DMS53 (cell line): ENCODE data around the gene NDUFAF2.
"Not testable (repeated sequence)": the region's sequence is repeated elsewhere in the genome, so short reads cannot be mapped to it uniquely, and the experiment has no call there.

Experiments used
- DNase-seq: peaks from one replicate; lab custom pipeline; 2025; lab: John Stamatoyannopoulos, UW

NDUFAF2 gene, protein sequence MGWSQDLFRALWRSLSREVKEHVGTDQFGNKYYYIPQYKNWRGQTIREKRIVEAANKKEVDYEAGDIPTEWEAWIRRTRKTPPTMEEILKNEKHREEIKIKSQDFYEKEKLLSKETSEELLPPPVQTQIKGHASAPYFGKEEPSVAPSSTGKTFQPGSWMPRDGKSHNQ

DNA sequence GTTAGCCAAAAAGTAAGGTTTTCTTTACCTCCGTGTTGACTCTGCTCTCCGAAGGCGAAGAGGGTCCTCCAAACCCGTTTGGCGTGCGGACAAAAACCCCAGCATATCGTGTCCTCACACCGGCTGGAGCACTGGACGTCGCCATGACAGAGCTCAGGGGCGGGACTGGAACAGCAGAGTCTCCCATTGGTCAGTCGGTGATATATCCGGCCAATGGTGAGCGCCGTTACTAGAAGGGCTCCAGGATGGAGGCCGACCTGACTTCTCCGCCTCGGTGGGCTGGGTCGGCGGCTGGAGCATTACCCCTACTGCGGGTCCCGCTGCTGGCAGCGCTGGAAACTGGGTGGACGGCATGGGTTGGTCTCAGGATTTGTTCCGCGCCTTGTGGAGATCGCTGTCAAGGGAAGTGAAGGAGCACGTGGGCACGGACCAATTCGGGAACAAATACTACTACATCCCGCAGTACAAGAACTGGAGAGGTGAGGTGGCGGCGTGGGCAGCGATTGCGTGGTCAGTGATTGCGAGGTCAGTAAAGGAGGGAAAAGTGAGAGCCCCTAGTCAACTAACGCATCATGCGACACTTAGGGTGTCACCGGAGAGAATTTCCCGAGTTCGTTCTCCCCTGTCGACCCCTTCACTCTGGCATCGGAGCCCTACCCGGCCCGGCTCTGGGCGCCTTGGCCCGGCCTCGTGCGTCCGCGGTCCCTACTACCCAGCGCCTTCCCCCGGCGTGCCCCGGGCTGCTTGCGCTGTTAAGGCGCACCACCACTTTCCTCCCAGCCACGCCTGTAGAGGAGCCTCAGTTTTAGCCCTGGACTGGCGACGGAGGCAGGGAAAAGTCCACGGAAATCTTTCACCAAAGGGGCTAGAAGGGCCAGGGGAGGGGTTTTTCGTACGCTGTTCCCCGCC is at the start of gene NDUFAF2, which contains the start of gene ERCC8:
NDUFAF2 (plus strand) TSS at position 302 of the 909 bp plus-strand sequence; CDS start at position 353, 51 bp downstream.
ERCC8 (minus strand) TSS at position 167 of the 909 bp plus-strand sequence; CDS start at position 105, 62 bp downstream.
- DNase-seq = peak; percentile 95

DNA sequence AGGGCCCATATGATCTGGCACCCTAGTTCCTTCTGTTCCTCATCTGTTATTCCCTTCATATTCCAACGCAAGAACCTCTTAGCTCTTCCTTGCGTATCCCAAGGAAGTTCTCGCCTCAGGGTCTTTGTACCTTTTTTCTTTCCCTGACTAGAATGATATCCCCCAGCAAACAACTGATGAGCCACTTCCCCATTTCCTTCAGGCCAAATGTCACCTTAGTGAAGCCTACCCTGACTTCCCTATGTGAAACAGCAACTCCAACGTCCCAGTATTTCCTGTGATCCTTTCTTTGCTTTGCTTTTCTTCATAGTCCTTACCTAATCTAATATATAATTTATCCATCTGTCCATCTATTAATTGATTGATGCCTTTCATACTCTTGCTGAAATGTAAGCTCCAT is 48.0 kb upstream of the NDUFAF2 start:
- no peak for DNase-seq

DNA sequence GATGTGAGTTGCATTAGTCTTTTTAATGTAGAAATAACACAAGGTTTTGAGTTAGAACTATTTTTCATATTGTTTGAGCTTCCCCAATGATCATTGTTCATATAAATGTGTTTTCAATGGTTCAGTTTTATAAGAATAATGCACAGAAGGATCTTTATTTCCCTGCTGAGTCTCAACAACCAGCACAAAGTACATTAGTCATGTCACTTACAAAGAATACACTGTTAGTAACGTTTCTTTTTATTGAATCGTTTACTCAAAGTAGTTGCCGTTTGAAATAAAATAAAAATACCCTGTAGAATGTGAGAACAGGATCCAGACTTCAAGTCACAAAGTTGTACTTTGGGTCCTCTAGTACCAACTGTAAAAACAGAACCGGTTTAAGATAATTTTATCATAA is 41.6 kb upstream of the NDUFAF2 start:
- DNase-seq = no peak

DNA sequence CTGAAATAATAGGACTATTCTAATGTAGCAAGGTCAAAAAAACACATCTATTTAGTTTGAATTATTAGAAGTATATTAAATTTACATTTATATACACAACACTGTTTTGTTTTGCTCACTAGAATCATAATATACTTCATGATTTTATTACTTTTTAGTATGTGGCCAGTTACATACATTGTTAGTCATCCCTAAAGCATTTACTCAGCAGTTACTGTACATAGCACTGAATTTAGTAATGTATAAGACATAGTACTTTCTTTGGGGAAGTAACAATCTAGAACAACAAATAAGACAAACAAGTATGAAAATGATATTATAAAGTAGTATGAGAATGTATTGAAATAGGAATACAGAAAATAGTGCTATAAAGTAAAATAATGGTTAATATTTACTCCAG is 28.4 kb upstream of the NDUFAF2 start:
- DNase-seq = no peak

DNA sequence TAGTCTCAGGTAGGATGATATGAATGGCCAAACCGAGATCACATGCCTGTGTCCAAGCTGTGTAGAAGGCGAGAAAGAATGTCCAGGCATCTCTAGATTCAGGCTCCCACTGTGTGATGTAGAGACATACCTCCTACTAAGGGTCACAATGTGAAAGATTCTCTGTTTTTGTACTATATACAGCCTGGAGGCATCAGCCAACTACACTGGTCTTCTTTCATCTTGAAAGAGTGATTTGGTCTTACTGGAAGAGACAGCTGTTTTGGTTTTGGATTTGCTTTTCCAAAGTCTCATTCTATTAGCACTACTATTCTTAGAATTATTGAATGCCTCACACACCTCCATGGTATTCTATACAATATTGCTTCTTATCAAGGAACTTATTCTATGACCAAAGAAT is 26.5 kb upstream of the NDUFAF2 start:
- no peak for DNase-seq

DNA sequence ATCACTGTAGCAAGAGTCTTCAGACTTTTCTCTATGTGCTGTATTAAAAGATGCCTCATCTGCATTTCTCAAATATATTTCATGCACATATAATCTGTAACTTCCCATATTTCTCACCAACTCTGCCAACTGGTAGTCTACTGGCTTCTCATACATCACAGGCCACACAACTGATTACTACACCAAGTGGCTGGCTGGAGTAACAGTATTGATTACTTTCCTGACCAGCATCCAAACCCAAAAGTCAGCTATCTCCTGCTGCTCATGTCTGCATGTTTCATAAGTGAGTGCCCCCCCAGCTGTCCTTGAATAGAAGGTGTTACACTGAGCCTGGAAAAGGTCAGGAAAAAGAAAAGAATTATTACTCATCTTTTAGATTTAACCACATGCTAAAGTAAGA is 17.6 kb upstream of the NDUFAF2 start:
- DNase-seq = no peak

DNA sequence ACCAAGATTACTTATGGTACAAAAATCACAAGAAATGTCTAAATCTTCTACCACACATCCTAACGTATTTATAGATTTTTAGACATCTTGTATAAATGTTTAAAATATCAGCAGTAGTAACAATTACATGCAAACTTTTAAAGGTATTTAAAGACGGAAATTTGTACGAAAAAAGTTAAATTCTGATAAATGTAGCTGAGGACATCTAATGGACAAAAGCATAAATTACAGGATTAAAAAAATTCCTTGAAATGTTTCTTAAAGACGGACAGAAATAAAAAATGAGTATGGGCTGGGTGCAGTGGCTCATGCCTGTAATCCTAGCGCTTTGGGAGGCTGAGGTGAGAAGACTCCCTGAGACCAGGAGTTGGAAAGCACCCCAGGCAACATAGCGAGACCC is 16.0 kb upstream of the NDUFAF2 start:
- peak; percentile 14 for DNase-seq

DNA sequence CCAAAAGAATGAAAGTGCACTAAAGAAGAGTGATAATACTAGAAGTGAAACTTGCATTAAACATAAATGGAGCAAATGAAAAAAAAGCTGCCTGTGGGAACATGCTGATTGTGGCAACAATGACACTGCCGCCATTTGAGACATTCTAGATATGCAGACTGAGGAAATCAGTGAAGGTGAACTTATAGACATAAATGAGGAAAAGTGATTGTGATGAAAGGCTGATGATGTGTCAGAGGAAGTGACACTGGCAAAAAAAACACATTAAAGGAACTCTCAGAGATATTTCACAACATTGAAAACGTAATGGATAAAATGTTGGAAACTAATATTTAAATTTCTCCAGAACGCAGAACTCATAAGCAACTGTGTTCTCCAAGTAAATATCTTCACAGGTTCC is 1.4 kb upstream of the NDUFAF2 start:
- no peak for DNase-seq

DNA sequence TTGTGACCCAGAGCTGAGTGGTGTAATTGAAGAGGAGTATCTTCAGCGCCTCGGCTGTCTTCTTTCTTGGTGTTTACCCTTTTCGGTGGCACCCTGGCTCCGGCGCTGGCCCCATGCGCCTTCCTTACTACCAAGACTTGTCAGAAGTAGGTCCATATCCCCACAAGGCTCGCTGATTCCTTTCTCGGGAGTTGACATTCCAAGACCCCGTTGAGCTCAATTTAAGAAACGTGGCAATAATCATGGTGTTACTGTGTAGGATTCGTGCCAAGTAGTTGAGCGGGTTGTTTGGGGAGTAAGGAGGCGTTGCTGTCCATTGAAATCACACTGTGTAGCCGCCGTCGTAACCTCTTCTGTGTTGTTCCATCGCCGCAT is 795 bp downstream of the NDUFAF2 start:
- DNase-seq = peak; percentile 68

DNA sequence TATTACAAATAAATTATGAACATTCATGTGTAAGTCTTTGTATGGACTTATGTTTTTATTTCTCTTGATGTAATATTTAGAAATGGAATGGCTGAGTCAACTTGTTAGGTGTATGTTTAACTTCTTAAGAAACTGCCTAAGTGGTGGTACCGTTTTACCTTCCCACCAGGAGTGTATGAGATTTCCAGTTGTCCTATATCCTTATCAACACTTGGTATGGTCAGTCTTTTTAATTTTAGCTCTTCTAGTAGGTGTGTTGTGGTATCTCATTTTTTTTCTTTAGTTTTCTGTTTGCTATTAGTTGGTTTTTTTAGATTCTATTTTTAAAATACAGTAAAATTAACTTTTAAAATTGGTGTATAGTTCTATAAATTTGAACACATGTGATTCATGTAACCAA is 3.7 kb downstream of the NDUFAF2 start:
- DNase-seq = no peak

DNA sequence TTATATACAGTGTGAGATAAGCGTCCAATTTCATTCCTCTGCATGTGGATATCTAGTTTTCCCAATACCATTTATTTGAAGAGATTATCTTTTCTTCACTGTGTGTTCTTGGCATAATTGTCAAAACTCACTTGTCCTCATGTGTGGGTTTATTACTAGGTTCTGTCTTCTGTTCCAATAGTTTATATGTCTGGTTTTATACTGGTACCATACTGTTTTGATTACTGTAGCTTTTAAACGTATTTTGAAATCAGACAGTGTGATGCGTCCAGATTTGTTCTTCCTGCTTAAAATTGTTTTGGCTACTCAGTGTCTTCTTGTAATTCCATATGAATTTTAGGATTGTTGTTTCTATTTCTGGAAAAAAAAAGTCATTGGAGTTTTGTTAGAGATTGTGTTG is 10.2 kb downstream of the NDUFAF2 start:
- DNase-seq = no peak

DNA sequence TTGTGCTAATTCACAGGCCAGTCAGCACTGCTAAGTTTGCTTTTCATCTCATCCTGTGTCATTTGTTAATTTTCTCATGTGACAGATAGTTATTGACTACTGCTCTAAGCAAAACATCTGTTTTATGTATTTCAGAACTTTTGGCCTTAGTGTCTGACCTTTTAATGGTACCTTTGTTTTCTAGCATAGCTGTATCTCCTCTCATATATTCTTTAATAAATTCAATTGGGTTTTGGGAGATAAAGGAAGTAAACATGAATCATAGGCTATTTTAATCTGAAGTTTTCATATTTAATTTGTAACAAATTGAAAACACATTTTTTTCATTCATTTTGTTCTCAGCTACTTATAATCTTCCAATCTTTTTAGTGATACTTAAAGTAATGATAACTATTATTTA is 13.1 kb downstream of the NDUFAF2 start:
- DNase-seq = no peak

DNA sequence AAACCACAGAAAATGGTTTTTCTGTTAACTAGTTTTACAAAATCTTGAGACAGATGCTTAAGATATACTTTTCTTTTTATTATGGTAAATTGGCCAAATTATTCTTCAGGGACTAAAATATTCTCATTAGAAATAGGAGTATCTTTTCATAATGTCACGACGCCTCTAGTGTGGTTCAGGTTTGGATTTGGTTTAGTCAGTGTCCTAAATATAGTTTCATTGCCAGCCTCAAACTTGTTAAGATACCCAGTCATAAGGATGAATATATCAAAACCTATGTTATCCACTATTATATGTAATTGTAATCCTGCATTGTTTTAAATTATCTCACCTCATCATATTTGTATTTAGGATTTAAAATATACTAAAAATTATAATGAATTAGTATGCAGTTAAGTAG is 13.7 kb downstream of the NDUFAF2 start:
- DNase-seq = no peak

DNA sequence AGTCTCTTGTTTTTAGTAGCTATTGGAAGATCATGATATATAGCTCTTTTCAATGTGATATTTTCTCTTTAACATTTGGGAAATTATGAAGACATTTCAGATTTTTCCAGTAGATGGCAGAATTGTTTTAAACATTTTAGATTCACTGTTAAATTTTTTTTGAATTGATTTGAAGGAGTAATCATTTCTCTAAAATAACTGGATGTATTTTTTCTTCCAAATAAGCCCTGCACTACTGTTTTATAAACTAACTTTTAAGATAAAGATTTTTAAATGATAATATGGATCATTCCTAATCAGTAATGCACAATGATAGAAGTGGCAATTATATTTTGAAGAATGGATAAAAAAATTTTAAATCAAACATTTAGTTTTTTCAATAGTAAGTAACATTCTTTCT is 14.2 kb downstream of the NDUFAF2 start:
- DNase-seq = peak; percentile 48

DNA sequence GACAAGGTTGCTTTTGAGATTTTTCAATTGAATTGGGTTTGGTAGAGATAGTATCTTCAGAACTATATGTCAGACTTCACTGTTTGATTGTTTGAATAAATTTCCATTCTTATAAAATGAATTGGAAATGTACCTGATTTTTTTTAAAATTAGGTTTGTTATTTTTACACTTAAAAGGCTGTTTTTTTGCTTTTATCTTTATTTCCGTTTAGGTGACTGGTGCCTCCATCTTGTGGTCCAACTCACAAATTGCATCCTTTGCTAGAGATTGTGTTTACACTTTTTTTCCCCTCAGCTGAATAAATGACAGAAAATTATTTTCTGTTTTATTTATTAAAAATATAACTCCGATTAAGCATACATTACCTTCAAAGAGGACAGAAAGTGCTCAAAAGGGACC is 15.6 kb downstream of the NDUFAF2 start:
- peak; percentile 48 for DNase-seq

DNA sequence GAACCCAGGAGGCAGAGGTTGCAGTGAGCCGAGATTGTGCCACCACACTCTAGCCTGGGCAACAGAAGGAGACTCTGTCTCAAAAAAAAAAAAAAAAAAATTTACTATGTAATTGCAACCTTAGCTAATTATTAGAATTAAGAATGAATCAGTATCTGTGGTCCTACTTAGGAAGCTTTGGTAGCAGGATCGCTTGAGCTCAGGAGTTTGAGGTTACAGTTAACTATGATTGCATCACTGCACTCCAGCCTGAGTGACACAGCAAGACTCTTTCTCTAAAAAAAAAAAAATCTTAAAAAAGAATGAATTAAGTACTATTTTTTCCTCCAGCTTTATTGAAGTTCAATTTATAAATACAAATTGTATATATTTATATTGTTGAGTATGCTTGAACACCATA is 16.7 kb downstream of the NDUFAF2 start:
- DNase-seq = no peak

DNA sequence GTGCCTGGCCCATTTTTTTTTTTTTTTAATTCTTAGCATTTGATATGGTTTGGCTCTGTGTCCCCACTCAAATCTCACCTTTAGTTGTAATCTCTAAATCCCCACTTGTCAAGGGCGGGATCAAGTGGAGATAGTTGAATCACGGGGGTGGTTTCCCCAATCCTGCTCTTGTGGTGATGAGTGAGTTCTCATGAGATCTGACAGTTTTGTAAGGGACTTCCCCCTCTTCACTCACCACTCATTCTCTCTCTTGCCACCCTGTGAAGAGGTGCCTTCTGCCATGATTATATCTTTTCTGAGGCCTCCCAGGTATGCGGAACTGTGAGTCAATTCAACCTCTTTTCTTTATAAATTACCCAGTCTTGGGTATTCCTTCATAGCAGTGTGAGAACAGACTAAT is 27.2 kb downstream of the NDUFAF2 start:
- no peak for DNase-seq

DNA sequence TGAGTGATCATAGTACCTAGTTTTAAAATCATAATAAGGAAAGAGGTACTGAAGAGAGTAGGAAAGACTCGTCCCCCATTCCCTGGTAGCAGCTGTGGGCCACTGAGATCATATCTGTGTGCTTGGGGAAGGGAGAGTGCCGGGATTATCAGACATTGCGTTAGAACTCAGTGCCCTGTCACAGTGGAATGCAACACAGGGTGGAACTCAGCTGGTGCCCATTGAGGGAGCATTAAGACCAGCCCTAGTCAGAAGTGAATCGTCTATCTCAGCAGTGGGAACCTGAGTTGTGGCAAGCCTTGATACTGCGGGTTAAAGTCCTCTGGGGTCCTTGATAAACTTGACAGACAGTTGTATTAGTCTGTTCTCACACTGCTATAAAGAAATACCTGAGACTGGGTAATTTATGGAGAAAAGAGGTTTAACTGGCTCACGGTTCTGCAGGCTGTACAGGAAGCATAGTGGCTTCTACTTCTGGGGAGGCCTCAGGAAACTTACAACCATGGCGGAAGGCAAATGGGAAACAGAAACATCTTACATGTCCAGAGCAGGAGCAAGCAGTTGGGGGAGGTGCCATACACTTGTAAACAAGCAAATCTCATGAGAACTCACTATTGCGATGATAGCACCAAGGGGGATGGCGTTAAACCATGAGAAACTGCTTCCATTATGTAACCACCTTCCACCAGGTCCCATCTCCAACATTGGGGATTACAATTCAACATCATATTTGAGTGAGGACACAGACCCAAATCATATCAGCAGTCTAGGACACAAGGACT is 33.1 kb downstream of the NDUFAF2 start:
- DNase-seq = no peak

DNA sequence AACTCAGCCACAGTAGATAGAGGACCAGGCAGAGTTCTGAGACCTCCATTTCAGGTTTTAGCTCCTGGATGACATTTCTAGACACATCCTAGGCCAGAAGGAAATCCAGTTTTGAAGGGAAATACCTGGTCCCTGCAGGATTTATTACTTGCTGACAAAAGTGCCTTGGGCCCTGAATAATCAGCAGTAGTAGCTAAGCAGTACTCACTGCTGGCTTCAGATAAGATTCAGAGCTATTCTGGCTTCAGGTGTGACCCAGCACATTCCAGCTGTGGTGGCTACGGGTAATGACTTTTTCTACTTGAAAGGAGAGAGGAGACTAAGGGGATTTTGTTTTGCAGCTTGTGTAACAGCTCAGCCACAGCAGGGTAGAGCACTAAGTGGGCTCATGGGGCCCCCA is 34.0 kb downstream of the NDUFAF2 start:
- DNase-seq = no peak

DNA sequence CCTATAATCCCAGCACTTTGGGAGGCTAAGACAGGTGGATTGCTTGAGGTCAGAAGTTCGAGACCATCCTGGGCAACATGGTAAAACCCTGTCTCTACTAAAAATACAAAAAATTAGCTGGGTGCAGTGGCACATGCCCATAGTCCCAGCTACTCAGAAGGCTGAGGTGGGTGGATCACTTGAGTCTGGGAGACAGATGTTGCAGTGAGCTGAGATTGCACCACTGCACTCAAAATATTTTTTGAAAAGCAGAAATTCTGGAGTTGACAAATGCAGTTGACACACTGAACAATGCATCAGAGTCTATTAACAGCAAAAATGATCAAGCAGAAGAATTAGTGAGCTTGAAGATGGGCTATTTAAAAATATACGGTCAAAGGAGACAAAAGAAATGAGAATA is 35.5 kb downstream of the NDUFAF2 start:
- no peak for DNase-seq

DNA sequence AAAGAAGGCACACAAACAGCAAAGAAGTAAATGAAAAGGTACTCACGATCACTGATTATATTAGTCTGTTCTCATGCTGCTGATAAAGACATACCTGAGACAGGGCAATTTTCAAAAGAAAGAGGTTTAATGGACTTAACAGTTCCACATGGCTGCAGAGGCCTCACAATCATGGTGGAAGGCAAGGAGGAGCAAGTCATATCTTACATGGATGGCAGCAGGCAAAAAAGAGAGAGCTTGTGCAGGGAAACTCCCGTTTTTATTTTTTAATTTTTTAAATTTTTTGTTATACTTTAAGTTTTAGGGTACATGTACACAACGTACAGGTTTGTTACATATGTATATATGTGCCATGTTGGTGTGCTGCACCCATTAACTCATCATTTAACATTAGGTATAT is 37.1 kb downstream of the NDUFAF2 start:
- not testable (repeated sequence) for DNase-seq

DNA sequence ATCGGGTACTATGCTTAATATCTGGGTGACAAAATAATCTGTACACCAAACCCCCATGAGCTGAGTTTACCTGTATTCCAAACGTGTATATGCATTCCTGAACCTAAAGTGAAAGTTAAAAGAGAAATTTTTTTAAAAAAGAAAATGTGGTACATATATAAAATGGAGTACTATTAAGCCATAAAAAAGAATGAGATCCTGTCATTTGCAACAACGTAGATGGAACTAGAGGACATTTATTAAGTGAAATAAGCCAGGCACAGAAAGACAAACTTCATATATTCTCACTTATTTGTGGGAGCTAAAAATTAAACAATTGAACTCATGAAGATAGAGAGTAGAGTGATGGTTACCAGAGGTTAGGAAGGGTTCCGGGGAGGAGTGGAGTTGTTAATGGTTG is 44.8 kb downstream of the NDUFAF2 start:
- no peak for DNase-seq

DNA sequence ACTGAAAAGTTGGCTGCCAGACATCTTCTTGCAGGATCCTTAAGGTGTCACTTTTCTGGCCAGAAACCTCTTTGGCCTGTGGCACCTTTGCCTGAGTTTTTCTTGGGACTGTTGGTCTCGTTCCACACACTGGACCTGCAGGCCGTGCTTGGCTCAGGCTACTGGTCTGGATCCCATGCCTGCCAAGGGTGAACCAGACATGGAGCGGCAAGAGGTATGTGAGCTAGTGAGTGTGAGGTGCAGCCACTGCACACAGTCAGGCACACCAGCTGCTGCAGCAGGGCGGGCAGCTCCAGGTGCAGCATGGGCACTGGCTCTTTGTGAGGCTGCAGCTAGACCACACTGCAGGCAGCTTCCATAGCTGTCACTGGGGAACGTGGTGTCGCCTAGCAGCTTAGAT is 47.9 kb downstream of the NDUFAF2 start:
- DNase-seq = no peak
